Ishikawa (cell line): ENCODE results near the gene NPHP4.

Experiments used
- CEBPB ChIP-seq: IDR thresholded peaks from 2 replicates; pipeline ENCODE4 v1.6.1; 2012
- CREB1 ChIP-seq: IDR thresholded peaks from 2 replicates; pipeline ENCODE4 v1.6.1; 2012; ENCODE audit warnings: low read depth
- EGR1 ChIP-seq: IDR thresholded peaks from 2 replicates; pipeline ENCODE4 v1.6.1; 2012
- EP300 ChIP-seq: IDR thresholded peaks from 2 replicates; pipeline ENCODE4 v1.6.1; 2012; ENCODE audit warnings: borderline replicate concordance
- FOXM1 ChIP-seq: IDR thresholded peaks from 2 replicates; pipeline ENCODE4 v1.6.1; 2012; ENCODE audit warnings: low read depth, borderline replicate concordance
- MAX ChIP-seq: IDR thresholded peaks from 2 replicates; pipeline ENCODE4 v1.6.1; 2012
- NFIC ChIP-seq: IDR thresholded peaks from 2 replicates; pipeline ENCODE4 v1.6.1; 2012
- RAD21 ChIP-seq: IDR thresholded peaks from 2 replicates; pipeline ENCODE4 v1.6.1; 2012; ENCODE audit warnings: low read depth
- REST ChIP-seq: IDR thresholded peaks from 2 replicates; pipeline ENCODE4 v1.6.1; 2012; ENCODE audit warnings: low read depth, mild to moderate bottlenecking
- TAF1 ChIP-seq: IDR thresholded peaks from 2 replicates; pipeline ENCODE4 v1.6.1; 2012; ENCODE audit warnings: low read depth, mild to moderate bottlenecking
- TCF12 ChIP-seq: IDR thresholded peaks from 2 replicates; pipeline ENCODE4 v1.6.1; 2012; ENCODE audit warnings: low read depth
- TEAD4 ChIP-seq: IDR thresholded peaks from 2 replicates; pipeline ENCODE4 v1.6.1; 2012
- YY1 ChIP-seq: IDR thresholded peaks from 2 replicates; pipeline ENCODE4 v1.6.1; 2012; ENCODE audit warnings: low read depth
- ZBTB7A ChIP-seq: IDR thresholded peaks from 2 replicates; pipeline ENCODE4 v1.6.1; 2012; ENCODE audit warnings: low read depth
- TF ChIP-seq, protein P1 (sequence below): IDR thresholded peaks from 2 replicates; pipeline ENCODE4 v1.6.1; 2012

NPHP4 gene

GRCh38 chr1:5944154-5944842, 47.9 kb downstream of the NPHP4 start:
- TF ChIP-seq CEBPB (no peak), CREB1 (no peak), EGR1 (no peak), MAX (no peak), ZBTB7A (no peak), RAD21 (no peak), TCF12 (no peak), FOXM1 (no peak), EP300 (no peak), YY1 (no peak), TAF1 (no peak)

GRCh38 chr1:5943343-5944124, 48.7 kb downstream of the NPHP4 start:
- no peak for TF ChIP-seq TAF1
- no peak for TF ChIP-seq EP300
- no peak for TF ChIP-seq ZBTB7A
- TF ChIP-seq, protein P1, sequence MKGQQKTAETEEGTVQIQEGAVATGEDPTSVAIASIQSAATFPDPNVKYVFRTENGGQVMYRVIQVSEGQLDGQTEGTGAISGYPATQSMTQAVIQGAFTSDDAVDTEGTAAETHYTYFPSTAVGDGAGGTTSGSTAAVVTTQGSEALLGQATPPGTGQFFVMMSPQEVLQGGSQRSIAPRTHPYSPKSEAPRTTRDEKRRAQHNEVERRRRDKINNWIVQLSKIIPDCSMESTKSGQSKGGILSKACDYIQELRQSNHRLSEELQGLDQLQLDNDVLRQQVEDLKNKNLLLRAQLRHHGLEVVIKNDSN, result no peak
- TF ChIP-seq CREB1, result no peak
- TF ChIP-seq TCF12, result no peak
- TF ChIP-seq YY1, result no peak
- no peak for TF ChIP-seq REST
- no peak for TF ChIP-seq CEBPB
- no peak for TF ChIP-seq FOXM1
- no peak for TF ChIP-seq EGR1
- no peak for TF ChIP-seq TEAD4
- no peak for TF ChIP-seq MAX
- no peak for TF ChIP-seq NFIC
- TF ChIP-seq RAD21, result no peak

DNA sequence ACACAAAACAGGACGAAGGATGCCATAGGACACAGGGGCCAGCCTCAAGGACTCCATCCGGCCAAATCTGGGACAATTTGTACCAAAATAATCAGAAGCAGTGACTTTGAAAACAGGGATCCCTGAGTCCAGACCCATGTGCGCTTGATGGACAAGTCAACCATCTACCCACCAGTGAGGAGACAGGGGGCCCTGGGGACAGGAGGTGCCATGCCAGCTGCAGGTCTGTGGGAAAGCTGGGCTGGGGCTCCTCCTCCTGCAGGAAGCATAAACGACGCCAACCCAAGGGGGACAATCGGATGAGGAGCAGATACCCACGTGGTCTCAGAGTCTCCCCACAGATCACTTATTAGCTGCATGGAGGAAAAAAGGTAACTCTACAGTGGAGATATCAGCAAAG, 50.6 kb downstream of the NPHP4 start:
- TF ChIP-seq CEBPB, result no peak
- no peak for TF ChIP-seq EGR1
- TF ChIP-seq REST, result no peak
- no peak for TF ChIP-seq TEAD4
- no peak for TF ChIP-seq FOXM1
- TF ChIP-seq CREB1, result no peak
- TF ChIP-seq MAX, result no peak
- no peak for TF ChIP-seq ZBTB7A
- TF ChIP-seq NFIC, result no peak
- TF ChIP-seq RAD21, result no peak
- TF ChIP-seq TAF1, result no peak
- no peak for TF ChIP-seq EP300

- TF ChIP-seq FOXM1, result no peak
- TF ChIP-seq MAX, result no peak
- TF ChIP-seq TCF12, result no peak
- TF ChIP-seq TAF1, result no peak
- TF ChIP-seq TEAD4, result no peak
- no peak for TF ChIP-seq ZBTB7A
- TF ChIP-seq EP300, result no peak
- no peak for TF ChIP-seq YY1
- TF ChIP-seq, protein P1, result no peak
These were observed 51.4 kb downstream of the NPHP4 start for GRCh38 chr1:5940723-5941407.
